Vagina (tissue), 2 donors: Measurements from ENCODE around the gene RTL1.

Source experiments
- CTCF ChIP-seq, 3 experiments: fragments of 450-650 bp in 2 of 3; fragments of 200-600 bp in 1 of 3; sonication (generic) in 1 of 3; IDR thresholded peaks; one replicate each; pipeline ENCODE4 v1.5.1; 2017 to 2019; ENCODE audit warnings: antibody characterized with exemption in 3 of 3, mild to moderate bottlenecking in 2 of 3, moderate library complexity in 2 of 3
- POLR2A ChIP-seq, 2 donors: fragments of 450-650 bp; IDR thresholded peaks; one replicate each; pipeline ENCODE4 v1.6.1; 2017; ENCODE audit warnings: antibody characterized with exemption in 2 of 2, mild to moderate bottlenecking in 2 of 2, moderate library complexity in 2 of 2

- TF ChIP-seq CTCF (IDR thresholded peaks at IDR 0.05) (no peak), POLR2A (IDR thresholded peaks at IDR 0.05) (no peak)
These were observed 23.0 kb downstream of the RTL1 start for GRCh38 chr14:100880271-100881101.
